Measurements from ENCODE around the gene GADL1.

GADL1 gene

DNA sequence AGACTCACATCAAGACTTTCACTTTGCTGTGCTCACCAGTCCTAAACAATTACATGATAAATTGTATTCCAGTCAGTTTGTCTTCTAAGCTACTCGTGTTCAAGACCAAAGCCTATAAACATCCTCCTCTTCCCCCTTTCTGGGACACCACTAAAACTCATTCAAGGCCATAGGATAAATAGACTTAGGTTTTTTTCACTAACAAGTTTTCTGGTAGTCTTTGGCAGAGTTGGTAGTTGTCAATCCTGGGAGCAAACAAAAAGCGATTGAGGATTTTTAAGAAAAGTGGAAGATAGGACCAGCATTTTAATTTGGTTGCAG lies 173.2 kb downstream of the GADL1 start:
- DNase-seq (ENCODE audit: low read depth): no peak

DNA sequence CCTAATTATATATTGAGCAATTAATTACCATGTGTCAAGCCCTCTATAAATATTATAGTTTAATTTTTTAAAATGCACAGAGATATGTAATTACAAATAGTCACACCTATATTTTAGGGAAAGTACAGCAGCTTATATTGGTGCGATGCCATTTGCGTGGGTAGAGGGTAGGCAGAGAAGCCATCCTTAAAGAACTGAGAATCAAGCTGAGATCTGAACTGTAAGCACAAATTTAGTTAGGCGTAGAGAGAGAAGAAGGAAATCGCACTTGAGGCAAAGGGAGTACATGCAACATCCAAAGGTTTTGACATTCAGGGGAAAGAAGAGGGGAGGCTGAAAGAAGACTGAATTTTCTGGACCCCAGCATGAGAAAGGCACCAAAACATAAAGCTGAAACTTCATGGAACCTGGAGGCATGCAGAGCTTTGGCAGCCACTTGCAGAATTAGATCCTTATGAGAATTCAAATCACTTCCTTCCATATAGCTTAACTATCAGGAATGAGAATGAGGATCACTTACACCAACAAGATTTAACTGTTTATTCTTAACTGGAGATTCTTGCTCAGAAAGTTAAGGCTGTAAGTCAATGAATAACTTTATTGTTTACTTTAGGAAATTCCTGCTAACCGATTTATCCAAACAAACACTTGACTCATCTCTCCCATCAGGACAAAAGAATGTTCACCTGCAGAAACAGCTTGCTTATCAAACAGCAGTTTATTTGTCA lies 173.7 kb downstream of the GADL1 start:
- no peak for DNase-seq (ENCODE audit: low read depth)

DNA sequence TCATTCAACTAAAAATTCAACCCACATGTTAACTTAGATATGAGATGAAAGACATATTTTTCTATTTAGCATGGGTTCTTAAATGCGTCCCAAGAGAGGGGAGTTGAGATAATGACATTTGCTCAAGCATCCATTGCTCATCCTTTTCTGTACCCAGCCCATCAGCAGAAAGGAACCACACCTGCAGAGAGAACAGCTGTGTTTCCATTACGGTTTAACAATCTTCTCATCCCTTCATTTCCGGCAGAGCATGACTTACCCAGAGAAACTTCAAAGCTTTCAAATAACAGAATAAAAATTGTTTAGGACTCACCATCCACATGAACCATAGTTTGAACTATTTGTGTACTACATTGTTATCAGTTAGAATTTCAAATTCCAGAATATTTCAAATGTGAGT lies 174.9 kb downstream of the GADL1 start:
- no peak for DNase-seq (ENCODE audit: low read depth)

DNA sequence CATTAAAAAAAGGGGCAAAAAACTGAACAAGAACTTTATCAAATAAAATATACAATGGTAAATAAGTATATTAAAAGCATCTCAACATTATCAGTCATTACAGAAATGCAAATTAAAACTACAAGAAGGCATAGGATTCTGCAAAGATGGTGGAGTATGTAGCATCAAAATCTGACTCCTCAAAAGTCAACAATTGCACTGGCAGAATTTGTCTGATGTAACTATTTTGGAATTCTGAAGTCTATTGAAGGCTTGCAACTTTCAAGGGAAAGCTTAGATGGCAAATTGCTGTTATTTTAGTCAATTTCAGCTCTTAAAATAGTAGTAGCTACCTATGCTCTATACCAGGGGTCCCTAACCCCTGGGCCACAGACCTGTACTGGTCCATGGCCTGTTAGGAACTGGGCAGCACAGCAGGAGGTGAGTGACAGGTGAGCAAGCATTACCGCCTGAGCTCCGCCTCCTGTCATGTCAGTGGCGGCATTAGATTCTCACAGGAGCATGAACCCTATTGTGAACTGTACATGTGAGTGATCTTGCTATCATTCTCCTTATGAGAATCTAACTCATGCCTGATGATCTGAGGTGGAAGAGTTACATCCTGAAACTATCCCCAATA lies 180.5 kb downstream of the GADL1 start:
- no peak for DNase-seq (ENCODE audit: low read depth)

DNA sequence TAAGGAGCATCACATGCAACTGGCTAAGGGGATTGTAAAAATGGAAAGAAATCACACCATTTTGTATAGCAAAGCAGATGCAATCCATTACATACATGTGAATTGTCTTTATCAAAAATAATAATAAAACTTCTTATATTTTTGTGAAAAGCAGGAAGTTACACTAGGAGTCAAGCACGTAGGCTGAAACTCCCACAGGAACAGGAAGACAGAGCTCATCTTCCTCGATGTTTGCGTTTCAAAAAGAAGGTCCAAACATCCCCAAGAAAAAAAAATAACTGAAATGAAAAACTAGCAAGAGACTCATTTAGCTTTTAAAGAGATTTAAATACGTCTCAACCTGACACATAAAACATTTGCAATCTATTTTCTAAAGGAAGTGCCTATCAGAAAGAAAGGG lies 181.5 kb downstream of the GADL1 start:
- no peak for DNase-seq (ENCODE audit: low read depth)

DNA sequence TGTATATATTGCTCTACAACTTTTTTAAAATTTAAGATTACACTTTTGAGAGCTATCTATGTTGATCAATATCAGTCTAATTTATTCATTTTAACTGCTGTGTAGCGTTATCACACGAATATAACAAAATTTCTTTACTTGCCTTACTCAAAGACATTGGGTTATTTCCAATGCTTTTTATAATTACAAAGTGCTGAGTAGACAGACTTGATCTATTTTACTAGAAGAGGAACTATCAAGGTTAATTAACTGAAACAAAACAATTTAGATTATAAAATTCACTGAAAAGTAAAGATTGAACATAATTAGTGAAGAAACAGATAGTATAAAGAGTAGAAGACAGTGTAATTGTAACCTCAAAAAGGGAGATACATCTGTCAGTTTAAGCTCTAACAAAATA lies 182.6 kb downstream of the GADL1 start:
- DNase-seq (ENCODE audit: low read depth): no peak

DNA sequence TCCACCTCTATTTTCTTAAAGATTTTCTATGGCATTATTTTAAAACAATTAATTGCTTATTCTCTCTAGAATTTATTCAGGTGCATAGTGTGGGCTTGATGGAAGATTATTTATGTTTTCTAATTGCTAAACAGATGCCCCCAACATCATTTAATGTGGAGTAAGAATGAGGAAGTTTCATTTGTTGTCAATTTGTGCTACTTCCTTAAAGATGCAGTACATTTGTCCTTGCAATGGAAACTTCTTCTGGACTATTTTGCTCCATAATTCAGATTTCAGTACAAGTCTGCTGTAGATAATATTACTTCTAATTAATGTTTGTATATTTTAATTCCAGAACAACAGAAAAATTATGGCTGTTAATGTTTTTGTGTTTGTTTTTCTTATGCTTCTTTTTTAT lies 183.3 kb downstream of the GADL1 start:
- DNase-seq (ENCODE audit: low read depth): no peak

DNA sequence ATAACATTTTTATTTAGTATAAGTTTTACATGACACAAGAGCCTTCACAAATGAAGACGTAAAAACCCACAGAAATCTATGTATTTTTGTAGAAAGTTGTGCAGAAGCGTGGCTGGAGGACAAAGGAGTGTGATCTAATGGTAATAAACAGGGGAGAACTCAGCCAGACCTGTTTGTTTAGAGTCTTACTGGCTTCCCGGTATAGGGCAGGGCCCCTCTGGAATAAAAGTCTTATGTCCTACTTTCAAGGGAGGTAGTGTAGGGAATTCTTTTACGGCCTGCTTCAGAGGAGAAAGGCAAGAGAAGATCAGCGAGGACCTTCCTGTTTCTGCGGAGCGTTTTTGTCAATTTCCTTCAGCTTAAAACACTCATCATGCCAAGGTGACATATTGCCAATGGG lies 184.4 kb downstream of the GADL1 start:
- no peak for DNase-seq (ENCODE audit: low read depth)

DNA sequence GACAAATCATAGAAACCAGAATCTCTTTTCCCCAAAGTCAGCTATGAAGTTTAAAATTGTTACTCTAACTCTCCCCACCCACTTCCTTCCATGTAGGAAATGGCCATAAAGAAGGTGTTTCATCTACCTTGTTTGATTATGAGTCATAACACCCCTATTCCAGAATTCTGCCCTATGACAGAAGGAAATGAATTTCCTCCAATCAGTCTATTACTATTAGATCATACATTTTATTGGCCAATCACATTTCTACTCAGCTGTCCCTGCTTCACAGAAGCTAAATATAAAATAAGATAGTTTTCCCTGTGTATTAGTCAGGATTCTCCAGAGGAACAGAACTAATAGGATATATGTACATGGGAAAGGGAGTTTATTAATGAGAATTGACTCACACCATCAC lies 186.0 kb downstream of the GADL1 start:
- DNase-seq (ENCODE audit: low read depth): no peak

DNA sequence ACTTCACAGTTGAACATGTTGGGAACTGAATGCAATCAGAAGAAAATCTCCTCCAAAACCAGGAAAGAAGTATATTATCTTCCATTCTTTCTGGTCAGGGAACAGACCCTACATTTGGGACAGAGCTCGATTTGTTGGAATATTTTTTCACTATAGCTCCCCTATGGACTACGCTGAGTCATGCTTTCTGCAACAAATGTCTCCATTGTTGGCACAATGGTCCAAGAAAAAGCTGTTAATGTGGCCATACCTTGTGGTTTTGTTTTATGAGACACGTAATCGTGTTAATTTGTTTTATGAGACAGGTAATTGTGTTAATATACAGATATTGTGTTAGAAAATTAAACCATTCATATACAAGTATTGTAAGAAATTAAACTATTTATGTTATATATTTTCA lies 186.6 kb downstream of the GADL1 start:
- DNase-seq (ENCODE audit: low read depth): no peak

DNA sequence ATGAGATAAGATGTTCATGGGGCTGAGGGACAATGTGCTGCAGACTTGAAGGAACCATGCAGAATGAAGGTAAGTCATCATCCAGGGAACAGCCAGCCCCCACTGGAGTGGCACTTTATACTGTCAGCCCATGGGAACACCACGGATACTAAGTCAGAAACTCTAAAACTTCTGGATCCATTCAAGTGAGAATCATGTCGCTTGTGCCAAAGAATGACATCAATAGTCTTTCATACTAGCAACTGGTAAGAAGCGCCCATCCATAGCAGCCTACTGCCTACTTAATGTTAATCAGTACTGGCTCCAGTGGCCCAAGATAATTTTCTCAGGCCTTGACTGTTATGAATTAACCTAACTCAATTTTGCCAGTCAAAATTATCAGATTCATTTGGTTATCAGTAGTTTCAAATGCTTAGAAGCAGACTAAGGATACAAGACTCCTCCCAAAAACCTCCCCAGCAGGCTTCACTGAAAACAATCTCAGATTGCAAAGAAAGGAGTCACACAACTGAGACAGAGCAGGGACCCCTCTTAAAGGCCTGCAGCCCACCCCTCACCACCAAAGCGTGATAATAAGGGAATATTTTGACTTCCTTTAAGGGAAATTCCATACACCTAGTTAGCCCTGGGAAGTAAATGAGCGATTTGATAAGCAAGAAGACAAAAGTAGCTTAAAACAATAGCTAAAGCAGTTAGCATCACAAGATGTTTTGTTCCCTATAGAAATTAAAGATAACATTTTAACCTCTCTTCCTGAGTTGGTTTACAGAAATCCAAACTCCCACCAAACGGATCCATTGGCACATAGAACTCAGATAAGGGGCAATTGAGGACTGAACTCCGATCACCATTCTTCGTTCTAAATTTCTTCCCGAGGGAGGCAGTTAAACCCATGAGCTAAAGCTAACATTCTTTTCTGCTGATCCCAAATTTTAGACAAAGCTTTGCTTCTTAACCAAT lies 189.2 kb downstream of the GADL1 start:
- DNase-seq (ENCODE audit: low read depth): no peak

DNA sequence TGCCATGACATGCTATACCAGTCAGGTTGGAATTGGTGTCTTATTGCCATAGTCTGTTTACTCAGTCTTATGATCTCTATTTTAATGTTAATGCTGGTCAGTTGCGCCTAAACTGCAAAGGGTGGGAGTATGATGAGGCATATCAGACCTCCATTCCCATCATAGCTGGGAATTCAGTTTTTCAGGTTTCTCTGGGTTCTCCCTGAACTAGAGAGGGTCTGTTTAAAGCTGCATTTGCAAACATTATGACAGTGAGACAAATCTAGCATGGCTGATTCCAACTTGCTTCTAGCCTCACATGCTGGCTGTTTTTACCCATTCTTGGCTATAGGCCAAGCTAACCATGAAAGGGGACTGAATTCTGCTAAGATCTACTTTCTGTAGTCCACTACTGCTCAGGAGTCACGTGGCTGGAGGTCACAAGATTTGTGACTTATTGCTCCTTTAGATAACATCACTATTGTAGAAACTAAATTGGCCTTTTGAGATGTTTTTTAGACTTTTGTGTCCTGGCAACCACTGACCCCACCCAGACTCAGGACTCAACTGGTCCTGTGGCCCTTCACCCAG lies 191.5 kb downstream of the GADL1 start:
- no peak for DNase-seq (ENCODE audit: low read depth)

DNA sequence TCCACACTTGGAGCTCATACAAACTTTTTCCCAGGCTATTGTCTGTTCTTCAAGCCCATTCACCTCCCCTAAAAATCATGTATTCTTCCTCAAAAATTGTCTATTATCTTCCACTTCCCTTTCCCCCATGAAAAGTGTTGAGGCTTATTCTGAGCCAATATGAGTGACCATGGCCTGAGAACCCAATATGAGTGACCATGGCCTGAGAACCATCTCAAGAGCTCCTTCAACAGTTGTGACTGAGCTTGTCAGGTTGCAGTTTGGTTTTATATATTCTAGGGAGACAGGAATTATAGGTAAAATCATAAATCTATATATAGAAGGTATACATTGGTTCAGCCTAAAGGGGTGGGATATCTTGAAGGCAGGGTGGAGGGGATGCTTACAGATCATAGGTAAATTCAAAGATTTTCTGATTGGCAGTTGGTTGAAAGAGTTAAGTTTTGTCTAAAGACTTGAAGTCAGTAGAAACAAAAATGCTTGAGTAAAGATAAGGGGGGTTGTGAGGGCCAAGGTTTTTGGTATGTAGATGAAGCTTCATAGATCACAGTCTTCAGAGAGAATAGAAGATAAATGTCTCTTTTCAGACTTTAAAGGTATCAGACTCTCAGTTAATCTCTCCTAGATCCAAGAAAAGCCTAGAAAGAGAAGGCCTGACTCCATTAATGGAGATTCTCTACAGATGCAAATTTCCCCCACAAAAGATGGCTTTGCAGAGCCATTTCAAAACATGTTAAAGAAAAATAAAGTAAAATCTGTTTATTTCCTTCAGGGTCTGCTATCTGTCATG lies 192.2 kb downstream of the GADL1 start:
- DNase-seq (ENCODE audit: low read depth): no peak

DNA sequence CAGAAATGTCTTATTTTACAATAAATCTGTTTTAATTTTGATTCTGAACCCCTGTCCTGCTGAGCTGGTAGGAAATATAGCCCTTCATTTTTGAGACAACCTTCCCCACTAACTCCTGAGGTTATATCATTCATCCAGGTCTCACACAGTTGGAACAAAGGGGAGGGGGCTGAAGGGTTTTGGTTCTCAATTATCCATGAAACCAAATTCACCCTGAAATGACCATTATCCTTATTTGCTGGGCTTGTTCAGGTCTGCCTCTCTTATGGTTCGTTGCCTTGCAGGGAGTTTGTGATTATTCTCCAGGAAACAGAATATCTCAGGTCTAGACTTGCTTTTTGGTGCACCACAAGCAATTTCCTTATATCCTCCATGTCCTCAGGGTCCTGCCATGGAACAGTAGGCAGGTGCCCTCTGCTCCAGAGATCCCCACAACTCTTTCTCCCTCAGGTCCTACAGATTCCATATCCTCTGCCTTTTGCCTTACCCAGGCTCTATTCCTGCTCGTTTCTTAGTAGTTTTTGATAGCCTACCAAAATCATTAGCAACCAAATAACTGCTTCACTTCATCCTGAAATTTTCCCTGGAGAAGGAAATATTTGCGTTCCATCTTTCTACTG lies 193.6 kb downstream of the GADL1 start:
- no peak for DNase-seq (ENCODE audit: low read depth)

DNA sequence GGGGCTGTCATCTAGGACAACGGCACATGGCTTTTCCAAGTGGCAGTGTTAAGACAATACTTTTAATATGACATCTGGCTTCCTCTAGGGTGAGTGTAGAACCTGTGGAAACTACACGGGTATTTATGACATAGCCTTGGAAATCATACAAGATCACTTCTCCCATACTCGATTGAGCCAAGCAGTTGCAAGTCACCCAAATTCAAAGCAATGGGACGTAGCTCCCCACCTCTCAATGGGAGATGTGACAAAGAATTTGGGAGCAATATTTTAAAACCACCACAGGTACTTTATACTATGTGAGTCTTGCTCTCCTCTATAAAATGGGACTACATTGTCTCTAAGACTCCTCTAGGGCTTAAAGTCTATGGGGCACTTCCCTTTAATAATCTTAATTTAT lies 194.5 kb downstream of the GADL1 start:
- DNase-seq (ENCODE audit: low read depth): no peak

DNA sequence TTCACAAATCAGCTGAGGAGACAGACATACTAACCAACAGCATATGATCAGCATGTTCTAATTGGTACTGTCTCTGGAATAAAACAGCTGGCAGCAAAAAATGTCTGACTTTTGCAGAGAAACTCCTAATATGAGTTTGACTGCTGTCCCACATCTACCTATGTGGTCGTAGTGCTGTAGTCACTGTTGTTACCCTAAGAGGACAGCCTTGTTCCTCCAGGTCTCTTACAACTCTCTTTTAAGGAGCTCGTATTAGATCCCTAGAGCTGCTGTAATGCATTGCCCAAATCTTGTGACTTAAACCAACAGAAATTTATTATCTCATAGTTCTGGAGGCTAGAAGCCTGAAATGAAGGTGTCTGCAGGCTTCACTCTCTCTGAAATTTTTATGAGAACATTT lies 195.9 kb downstream of the GADL1 start:
- DNase-seq (ENCODE audit: low read depth): no peak

DNA sequence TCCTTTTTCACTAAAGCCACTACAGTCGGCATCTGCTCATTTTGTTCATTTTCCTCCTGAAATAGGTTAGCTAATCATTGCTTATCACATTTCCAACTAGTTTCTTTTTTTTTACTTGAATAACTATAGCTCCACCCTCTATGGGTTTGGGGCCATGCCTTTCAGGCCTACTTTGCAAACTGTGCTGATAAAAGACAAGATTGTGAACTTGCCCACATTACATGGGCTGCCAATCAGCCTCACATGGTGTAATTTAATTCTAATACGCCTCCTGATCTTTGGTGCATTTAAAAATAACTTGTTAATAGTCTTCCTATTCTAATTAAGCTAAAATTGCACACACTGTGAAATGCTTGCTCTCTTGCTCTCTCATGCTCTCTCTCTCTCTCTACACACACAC lies 197.6 kb downstream of the GADL1 start:
- DNase-seq (ENCODE audit: low read depth): no peak

DNA sequence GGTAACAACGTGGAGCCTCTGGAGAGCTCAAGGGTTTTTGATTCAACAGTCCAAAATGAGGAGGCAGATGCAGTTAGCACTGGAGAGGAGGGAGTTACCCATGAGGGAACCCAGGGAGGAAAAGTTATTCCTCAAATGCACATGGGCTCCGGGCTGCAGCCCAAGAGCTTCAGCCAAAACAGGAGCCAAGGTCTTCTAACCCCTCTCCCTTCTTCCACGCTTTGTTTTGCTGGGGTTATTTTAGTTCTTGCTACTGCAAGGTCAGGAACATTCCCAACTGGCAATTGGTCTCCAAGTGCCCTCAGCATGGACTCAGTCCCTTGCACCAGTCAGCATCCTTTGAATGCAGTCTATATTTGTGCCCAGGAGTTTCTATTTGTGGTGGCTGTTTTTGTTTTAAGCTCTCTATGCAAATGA lies 198.1 kb downstream of the GADL1 start:
- DNase-seq (ENCODE audit: low read depth): no peak

DNA sequence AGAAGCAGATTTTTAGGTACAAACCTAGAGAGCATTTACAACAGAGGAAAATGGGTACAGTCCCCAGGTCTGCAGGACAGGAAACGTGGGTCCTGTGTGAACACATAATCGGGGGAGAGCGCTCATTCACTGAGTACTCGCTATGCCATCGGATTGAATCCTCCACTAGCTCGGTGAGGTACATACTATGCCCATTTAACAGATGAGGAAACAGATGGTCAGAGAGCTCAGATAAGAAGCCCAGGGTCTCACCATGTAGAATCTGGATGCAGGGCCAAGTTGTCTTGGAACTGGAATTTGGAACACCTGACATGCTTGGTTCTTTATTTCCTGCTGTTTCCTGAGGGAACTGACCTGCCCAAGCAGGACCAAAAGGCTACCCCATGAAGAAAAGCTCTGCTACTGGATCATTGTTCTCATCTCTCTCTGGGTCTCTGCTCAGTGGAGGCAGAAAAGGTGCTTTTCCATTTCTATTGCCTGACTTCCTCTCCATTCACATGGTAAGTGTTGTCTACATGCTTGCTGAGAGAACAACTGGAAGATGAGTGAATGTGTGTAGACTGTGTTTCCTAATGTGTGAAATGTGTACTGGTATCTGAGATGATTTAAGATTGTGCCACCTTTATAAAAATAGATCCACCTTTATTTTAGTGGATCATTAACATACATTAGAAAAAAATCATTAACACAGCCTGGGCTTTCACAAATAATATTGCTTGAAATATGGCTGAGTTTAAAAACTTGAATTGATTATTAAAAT lies 199.0 kb downstream of the GADL1 start:
- no peak for DNase-seq (ENCODE audit: low read depth)

DNA sequence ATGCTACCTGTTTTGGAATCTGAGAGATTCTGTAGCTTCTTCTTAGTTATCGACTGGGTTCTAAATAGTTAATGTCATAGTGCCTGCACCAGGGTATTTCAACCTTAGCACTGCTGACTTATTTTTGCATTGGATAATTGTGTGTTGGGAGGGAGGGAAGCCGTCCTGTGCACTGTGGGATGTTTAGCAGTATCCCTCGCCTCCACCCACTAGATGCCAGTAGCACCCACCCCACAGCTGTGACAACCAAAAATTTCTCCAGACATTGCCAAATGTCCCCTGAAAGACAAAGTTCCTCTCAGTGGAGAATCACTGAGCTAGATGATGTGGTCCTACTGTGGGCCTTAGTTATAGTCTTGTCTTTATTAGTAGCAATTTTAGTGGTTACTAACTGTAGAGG lies 199.8 kb downstream of the GADL1 start:
- no peak for DNase-seq (ENCODE audit: low read depth)

DNA sequence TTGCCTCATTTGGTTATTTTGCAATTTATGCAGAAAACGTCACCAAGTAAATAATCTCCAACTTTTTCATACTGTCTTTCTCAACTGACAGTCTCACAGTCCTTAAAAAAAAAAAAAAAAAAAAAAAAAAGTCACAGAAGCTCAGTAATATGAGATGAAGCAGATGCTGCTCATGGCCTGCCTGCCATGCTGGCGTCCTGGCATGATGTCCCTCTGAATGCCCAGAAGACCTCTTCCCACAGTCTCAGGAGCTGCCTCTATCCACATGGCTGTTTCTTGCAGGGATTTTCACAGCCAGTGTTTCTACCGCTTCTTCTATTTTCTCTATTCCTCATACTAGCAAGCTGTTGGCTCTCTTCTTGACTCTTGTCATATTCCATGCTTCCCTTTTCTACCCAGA lies 200.3 kb downstream of the GADL1 start:
- no peak for DNase-seq (ENCODE audit: low read depth)
